GM18508 (cell line): ENCODE data around the gene ACTG2.
"Not testable (repeated sequence)": the region's sequence is repeated elsewhere in the genome, so short reads cannot be mapped to it uniquely, and the experiment has no call there.

Experiments
- ATAC-seq: cut with Tn5 transposase; IDR thresholded peaks from one replicate; pipeline ENCODE4 v1.9.1; 2021; ENCODE audit warnings: moderate number of reproducible peaks; ENCODE audit not compliant: insufficient read depth, unreplicated experiment

The ACTG2 gene

GRCh38 chr2:73931531-73932500 lies 39.0 kb downstream of the ACTG2 start:
- ATAC-seq = no peak

GRCh38 chr2:73933194-73933593 lies 40.4 kb downstream of the ACTG2 start:
- no peak for ATAC-seq

DNA sequence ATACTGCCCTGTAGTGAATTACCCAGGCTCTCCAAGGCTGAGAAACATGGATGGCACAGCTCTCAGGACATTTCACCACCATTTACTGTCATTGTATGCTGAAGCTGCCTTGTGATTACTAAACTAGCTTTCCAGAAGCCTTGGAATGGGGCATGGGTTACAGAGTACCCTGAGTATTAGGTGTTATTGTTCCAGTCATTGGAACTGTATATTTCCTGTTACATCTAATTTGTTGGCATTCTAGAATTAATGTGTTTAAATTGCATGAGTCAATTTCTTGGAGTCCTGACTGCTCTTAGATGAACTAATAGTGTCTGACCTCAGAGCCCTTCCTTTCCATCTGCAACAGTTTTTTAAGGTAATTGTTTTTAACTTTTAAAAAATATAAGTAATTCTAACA lies 42.8 kb downstream of the ACTG2 start:
- ATAC-seq = no peak

DNA sequence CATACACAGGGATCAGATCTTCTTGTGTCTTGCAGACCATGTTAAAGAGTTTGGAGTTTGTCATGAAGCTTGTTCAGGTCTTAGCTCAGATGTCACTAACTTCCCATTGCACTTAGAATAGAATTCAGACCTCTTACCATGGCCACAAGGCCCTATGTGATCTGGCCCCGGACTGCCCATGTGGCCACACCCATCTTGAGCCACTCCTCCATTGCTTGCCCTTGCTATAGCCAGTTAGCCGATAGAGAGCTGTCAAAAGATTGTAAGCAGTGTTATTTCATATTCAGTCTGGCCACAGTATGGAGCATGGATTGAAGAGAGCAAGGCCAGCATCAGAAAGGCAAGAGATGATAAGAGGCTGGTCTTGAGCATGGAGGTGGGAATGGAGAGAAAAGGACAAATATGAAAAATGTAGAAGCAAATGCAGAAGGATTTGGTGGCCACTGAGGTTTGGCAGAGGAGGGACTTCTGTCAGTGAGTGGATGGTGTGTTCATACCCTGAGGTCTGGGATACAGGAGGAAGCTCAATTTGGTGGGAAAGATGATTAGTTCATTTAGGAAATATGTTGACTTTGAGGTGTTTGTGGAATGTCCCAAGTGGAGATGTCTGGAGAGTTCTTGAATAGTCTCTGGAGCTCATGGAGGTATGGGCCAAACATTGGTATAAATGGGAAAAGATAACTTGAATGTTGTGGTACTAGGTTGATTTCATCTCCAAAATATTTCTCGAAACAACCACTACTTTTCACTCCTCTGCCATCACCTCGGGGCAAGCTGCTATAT lies 44.5 kb downstream of the ACTG2 start:
- ATAC-seq = no peak

DNA sequence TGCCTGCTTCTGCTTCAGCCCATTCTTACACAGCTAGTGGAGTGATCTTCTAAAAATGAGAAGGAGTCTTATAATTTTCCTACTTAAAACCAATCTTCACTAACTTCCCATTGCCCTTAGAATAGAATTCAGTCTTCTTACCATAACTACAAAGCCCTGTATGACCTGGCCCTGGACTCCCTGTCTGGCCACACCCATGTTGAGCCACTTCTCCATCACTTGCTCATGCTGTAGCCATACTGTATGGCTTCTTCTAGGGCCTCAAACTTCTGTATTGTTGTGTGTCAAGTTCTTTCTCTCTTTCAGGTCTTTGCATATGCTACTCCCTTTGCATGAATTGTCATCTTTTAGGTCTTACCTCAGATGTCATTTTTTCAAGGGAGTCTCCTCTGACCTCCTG lies 45.1 kb downstream of the ACTG2 start:
- no peak for ATAC-seq

- no peak for ATAC-seq
Observed at GRCh38 chr2:73938718-73939352, 46.0 kb downstream of the ACTG2 start.

DNA sequence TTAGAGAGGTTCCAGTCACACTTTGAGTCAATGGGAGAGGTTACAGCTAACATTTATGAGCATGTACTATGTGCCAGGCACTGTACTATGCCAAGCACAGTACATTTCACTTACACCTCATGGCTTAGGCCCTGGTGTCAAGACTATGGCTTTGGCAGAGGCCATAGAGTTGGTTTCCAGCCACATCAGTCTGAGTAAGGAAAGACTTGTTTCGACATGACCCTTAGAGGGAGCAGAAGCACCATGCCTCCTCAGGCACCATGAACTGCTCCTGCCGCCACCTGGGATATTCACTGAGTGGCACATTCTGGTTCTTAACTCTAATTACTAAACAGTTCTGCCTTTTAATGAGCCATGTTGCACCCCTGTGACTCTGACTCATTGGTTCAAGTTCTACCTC lies 46.6 kb downstream of the ACTG2 start:
- no peak for ATAC-seq

DNA sequence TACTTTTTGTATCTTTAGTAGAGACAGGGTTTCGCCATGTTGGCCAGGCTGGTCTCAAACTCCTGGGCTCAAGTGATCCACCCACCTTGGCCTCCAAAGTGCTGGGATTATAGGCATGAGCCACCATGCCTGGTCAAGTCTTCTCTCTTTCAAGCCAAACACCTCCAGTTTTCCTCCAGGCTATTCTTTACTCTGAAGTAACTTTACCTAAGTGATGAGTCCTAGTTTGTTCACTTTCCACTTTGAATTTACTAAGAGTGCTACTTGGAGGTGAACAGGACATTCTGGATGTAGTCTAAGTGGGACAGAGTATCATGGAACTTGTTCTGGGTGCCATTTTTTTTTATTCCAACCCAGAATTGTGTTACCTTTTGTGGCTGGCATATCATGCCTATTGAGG lies 47.3 kb downstream of the ACTG2 start:
- ATAC-seq = not testable (repeated sequence)

- no peak for ATAC-seq
Observed at GRCh38 chr2:73942664-73943063, 49.9 kb downstream of the ACTG2 start.

DNA sequence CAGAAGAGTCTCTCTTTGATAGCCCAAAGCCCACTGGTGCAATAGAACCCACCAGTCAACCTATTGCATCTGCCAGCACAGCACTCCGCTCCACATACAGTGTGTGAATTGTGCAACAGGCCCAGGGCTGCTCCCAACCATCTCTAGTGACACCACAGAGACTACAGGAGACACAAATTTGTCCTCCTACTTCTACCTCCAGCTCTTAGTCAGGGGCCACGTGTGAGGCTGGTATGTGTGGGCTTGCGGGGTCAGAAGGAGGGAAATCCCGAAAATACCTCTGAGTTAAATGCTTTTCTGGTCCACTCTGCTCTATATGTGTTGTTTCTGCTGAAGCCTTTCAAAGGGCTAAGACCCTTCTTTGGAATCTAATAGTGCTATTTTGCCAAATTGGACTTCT lies 51.9 kb downstream of the ACTG2 start:
- no peak for ATAC-seq

GRCh38 chr2:73946215-73946614 lies 53.4 kb downstream of the ACTG2 start:
- ATAC-seq = no peak

- no peak for ATAC-seq
Observed at GRCh38 chr2:73946666-73947065, 53.9 kb downstream of the ACTG2 start.

DNA sequence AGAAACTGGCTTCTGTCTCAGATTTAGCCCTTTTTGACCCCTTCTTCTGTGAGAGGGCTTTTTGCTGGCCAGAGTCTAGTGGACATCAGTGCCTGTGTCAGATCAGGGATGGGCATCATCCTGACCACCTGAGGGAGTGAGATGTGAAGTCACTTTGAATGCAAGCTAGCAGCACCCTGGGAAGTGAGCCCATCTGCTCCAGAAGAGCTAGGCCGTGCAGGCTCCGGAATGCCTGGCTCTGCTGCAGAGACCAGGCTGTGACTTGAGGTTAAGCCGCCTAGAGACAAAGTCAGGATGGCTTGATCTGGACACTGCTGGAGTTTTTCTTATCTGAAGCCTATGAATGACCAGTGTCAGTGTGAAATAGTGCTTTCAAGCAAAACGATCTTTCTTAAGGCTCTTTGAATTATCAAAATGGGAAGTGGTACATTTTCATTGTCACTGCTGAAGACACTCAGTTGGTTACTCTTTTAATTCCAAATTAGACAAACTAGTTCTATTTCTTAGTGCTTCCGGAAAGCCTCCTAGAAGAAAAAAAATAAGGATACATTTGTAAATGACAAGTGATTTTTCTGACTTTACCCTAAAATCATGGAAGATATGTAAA lies 54.7 kb downstream of the ACTG2 start:
- ATAC-seq = no peak

GRCh38 chr2:73949802-73950201 lies 57.0 kb downstream of the ACTG2 start:
- ATAC-seq = no peak

GRCh38 chr2:73952499-73953446 lies 60.0 kb downstream of the ACTG2 start:
- no peak for ATAC-seq

DNA sequence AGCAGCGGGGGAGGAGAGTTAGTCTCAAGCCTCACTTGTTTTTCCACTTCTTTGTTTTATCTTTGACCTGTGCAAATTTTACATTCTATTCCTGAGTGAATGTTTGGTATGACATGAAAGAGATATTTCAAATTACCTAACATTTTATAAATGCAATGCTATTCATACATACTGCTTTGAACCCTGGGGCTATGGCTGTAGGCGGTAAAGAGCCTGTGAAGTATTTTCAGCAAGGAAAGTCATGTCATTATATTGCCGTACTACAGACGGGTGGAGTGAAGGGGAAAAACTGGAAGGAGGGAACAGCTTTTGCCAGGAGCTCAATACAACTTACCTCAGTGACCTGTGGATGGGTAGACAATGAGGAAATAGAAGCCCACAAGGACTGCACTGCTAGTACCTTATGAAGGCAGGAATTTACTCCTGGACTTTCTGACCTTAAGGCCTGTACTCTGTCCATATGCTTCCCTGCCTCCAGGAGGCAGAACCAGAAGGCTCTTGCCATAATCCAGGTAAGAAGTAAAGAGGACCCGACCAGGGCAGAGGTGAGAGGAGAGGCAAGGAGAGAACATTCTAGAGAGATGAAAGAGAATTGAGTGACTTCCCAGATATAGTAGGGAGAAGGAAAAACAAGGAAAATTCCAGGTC lies 63.5 kb downstream of the ACTG2 start:
- no peak for ATAC-seq

DNA sequence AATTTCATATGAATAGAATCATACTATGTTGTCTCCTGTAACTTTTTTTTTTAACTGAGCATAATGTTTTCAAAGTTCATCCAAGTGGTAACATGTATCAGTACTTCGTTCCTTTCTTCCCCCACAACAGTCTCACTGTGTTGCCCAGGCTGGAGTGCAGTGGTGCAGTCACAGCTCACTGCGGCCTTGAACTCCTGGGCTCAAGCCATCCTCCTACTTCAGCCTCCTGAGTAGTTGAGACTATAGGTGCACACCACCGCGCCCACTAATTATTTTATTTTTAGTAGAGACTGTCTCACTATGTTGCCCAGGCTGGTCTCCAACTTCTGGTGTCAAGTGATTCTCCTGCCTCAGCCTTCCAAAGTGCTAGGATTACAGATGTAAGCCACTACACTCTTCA lies 68.5 kb downstream of the ACTG2 start:
- no peak for ATAC-seq

- ATAC-seq = no peak
Observed at GRCh38 chr2:73961823-73962615, 69.2 kb downstream of the ACTG2 start.
